HUES48 (cell line): ENCODE data around the gene ZNF32.
"Not testable (repeated sequence)": the region's sequence is repeated elsewhere in the genome, so short reads cannot be mapped to it uniquely, and the experiment has no call there.

Experiments
- H3K27ac ChIP-seq: one replicate; pipeline ENCODE4 v1.7.0; 2013; ENCODE audit warnings: low read depth, low read length, inconsistent platforms
- H3K27me3 ChIP-seq: 2 replicates; pipeline ENCODE4 v1.6.1; 2013; ENCODE audit warnings: mild to moderate bottlenecking, low read length; ENCODE audit not compliant: control insufficient read depth, insufficient read depth
- H3K36me3 ChIP-seq: 2 replicates; pipeline ENCODE4 v1.6.1; 2013; ENCODE audit warnings: low read length; ENCODE audit not compliant: control insufficient read depth, insufficient read depth
- H3K4me1 ChIP-seq: 2 replicates; pipeline ENCODE4 v1.6.1; 2013; ENCODE audit warnings: mild to moderate bottlenecking, low read length; ENCODE audit not compliant: control insufficient read depth, insufficient read depth
- H3K4me3 ChIP-seq: 2 replicates; pipeline ENCODE4 v1.5.1; 2013; ENCODE audit warnings: mild to moderate bottlenecking, low read depth, low read length
- H3K9ac ChIP-seq: 2 replicates; pipeline ENCODE4 v1.6.1; 2013; ENCODE audit warnings: mild to moderate bottlenecking, low read depth, low read length, moderate library complexity
- H3K9me3 ChIP-seq: 2 replicates; pipeline ENCODE4 v1.6.1; 2013; ENCODE audit warnings: low read length; ENCODE audit not compliant: control insufficient read depth, insufficient read depth

ZNF32 gene

DNA sequence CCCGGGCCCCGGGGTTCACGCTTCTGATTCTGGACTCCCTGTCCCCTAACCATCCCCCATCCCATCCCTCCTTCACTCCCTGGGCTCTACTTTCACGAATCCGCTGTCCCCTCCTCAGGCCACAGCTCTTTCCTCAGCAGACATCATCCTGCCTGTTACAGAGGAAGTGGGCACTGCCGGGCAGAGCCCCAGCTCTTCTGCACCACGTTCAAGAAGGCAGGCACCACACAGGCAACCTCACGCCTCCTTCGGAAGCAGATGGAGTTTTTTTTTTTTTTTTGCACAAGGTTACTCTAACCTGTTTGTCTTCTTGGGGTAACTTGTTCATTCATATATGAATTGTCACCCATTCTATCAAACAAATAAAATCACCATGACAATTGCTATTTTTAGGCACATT lies 17.9 kb upstream of the ZNF32 start:
- Histone ChIP-seq H3K4me3 (no peak overlapping the region), H3K9me3 (no peaks in the 10 kb centered on the region; the same call in 1 of the 2 replicates), H3K9ac (no peak overlapping the region), H3K27me3 (peaks cover 13% of the 10 kb centered on the region), H3K36me3 (no peaks in the 10 kb centered on the region), H3K27ac (no peak overlapping the region), H3K4me1 (no peaks in the 10 kb centered on the region)

DNA sequence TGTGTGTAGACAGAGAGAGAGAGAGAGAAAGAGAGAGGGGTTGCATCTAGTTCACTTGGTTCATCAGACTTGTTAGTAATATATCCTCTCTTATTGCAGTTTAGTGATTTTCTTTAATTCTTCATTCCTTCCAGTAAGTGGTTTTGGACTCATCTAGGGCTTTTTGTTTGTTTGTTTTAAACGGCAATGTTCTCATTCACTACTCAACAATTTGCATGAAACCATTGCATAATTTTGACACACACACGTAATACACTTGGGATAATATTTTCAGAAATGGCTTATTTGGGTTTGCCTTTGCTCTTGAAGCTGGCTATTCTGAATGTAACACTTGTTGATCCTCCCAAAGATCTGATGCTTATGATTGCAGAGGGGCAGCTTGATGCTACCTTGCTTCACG lies 16.4 kb upstream of the ZNF32 start:
- Histone ChIP-seq H3K36me3 (no peaks in the 10 kb centered on the region), H3K4me3 (no peak overlapping the region), H3K27me3 (peaks cover 9% of the 10 kb centered on the region), H3K27ac (no peak overlapping the region), H3K9me3 (no peaks in the 10 kb centered on the region; the same call in 1 of the 2 replicates), H3K9ac (no peak overlapping the region), H3K4me1 (no peaks in the 10 kb centered on the region)

DNA sequence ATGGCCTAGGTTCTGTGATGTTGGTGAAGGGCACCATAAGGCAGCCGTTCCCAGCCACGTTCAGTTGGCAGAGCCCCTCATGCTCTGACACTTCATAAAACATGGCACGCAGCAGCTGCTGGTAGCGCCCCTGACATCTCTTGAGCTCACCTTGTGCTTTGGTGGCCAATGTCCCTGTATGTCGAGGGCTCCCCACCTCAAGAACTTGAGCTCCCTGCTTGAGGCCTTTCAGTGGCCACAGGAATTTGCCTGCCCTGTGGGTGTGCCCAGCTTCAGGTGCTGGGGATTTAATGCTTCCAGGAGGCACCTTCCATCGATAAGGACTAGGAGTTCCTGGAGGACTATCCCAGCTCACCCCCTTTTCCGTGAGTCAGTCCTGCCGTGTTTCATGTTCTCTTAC lies 9.5 kb upstream of the ZNF32 start:
- H3K9ac ChIP-seq, result no peak overlapping the region
- H3K9me3 ChIP-seq, result no peaks in the 10 kb centered on the region; the same call in 1 of the 2 replicates
- no peaks in the 10 kb centered on the region for H3K4me1 ChIP-seq
- H3K27me3 ChIP-seq, result no peaks in the 10 kb centered on the region
- H3K36me3 ChIP-seq, result no peaks in the 10 kb centered on the region
- no peak overlapping the region for H3K4me3 ChIP-seq
- H3K27ac ChIP-seq, result no peak overlapping the region

DNA sequence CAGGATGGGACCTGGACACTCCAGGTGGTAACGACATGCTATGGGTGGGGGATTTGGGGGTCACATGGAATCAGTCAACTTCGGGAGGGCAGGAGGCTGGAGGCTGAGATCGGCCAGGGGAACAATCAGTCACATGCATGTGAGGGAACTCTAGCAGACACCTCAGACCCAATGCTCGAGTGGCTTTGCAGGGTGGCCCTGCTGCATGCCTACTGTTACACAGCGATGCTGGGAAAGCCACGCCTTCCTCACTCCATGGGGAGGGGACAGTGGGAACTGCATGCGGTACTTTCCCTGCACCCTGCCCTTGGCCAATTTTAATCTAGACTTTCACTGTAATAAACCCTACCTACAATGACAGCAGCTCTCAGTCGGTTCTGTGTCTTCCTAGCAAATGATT lies 6.6 kb upstream of the ZNF32 start:
- Histone ChIP-seq H3K9ac (no peak overlapping the region), H3K27ac (no peak overlapping the region)

DNA sequence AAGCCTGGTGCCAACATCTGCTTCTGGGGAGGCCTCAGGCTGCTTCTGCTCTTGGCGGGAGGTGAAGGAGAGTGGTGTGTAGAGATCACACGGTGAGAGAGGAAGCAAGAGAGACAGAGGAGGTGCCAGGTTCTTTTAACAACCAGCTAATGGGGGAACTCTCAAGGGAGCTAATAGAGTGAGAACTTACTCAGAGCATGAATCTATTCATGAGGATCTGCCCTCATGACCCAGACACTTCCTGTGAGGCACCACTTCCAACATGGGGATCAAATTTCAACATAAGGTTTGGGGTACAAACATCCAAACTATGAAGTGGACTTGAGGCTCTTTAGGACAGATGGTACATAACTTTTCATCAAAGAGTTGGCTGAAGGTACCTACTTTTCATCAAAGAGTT lies 5.1 kb upstream of the ZNF32 start:
- H3K36me3 ChIP-seq, result no peaks in the 10 kb centered on the region

More for the DNA sequence above, 6.6 kb upstream of the ZNF32 start:
- no peak overlapping the region for H3K4me3 ChIP-seq
- H3K4me1 ChIP-seq, result no peaks in the 10 kb centered on the region
- peaks cover 4% of the 10 kb centered on the region; the same call in 1 of the 2 replicates for H3K27me3 ChIP-seq
- no peaks in the 10 kb centered on the region for H3K36me3 ChIP-seq
- no peaks in the 10 kb centered on the region for H3K9me3 ChIP-seq

DNA sequence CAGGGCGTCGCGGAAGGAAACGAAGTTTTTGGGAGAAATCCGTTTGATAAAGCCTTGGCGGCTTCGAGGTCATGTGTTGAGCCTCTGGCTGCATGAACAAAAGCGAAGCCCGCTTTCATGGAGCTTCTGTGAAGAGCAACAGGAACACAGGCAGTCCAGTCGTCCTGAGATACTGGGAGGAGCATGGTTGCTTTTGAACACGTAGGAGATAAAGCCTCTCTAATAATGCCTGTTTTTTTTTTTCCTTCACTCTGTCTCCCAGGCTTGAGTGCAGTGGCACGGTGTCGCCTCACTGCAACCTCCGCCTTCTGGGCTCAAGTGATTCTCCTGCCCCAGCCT lies 473 bp upstream of the ZNF32 start:
- Histone ChIP-seq H3K4me1 (no peaks in the 10 kb centered on the region), H3K36me3 (peaks cover 19% of the 10 kb centered on the region), H3K9me3 (peaks cover 26% of the 10 kb centered on the region), H3K27me3 (peaks cover 19% of the 10 kb centered on the region), H3K4me3 (peak overlapping the region; percentile 75), H3K9ac (no peak overlapping the region), H3K27ac (no peak overlapping the region)

More for the DNA sequence above, 5.1 kb upstream of the ZNF32 start:
- H3K4me1 ChIP-seq, result no peaks in the 10 kb centered on the region
- no peaks in the 10 kb centered on the region for H3K9me3 ChIP-seq
- no peak overlapping the region for H3K4me3 ChIP-seq
- peaks cover 19% of the 10 kb centered on the region for H3K27me3 ChIP-seq
- H3K27ac ChIP-seq, result no peak overlapping the region
- H3K9ac ChIP-seq, result no peak overlapping the region

DNA sequence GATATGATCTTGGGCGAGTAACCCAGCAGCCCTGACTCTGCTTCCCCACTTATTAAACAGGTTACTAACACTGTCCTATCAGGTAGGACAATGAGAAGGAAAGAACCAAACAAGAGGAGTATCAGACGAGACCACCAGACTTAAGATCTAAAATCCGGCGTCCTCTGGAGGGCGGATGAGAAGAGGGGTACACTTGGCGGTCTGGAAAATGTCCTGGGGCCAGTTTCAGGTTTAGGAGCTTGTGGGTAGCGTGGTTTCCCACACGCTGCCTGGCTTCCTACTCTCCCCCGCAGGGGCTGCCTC lies 635 bp downstream of the ZNF32 start:
- Histone ChIP-seq H3K36me3 (peaks cover 30% of the 10 kb centered on the region), H3K27ac (no peak overlapping the region), H3K9me3 (peaks cover 37% of the 10 kb centered on the region)

DNA sequence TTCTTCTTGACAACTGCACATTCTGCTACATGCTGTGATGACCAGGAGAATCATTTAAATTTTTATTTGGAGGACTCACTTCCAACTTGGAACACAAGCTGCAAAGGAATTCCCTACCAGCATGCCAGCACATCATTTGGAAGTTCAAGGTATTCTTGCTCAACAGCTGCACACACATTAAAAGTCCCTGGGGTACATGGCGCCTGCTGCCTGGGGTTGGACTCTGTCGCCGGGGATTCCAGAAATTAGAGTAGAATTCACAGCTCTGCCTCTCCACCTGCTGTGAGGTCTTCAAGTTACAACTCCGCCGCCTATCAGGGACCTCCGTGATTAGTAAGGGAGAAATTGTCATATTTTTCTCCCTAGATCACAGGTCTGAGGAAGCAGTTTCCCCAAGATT lies 1.1 kb downstream of the ZNF32 start:
- H3K27ac ChIP-seq, result no peak overlapping the region
- H3K27me3 ChIP-seq, result peaks cover 19% of the 10 kb centered on the region
- H3K4me1 ChIP-seq, result no peaks in the 10 kb centered on the region
- H3K9me3 ChIP-seq, result peaks cover 41% of the 10 kb centered on the region
- peaks cover 32% of the 10 kb centered on the region for H3K36me3 ChIP-seq
- peak overlapping the region; percentile 75 for H3K4me3 ChIP-seq
- no peak overlapping the region for H3K9ac ChIP-seq

More for the DNA sequence above, 635 bp downstream of the ZNF32 start:
- Histone ChIP-seq H3K9ac (peak overlapping the region; percentile 61; the same call in 1 of the 2 replicates), H3K27me3 (peaks cover 19% of the 10 kb centered on the region), H3K4me1 (no peaks in the 10 kb centered on the region), H3K4me3 (peak overlapping the region; percentile 75)

DNA sequence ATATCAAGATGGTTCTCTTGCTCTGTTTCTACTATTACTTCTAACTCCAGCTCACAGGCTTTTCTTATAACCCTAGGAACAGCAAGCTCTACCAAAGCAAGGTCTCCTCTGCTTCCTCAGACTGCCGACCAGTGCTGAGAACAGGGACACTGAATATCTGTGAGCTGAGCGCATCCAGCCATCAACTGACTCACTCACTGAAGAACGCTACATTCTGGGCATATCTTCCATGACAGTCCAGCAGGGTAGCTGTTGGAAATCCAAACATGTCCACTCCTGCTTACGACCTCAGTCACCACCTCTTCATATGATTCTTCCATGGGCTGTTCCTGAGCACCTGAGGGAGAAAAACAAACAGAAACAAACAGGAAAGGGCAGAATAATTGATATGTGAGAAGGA lies 2.8 kb downstream of the ZNF32 start:
- peaks cover 32% of the 10 kb centered on the region for H3K36me3 ChIP-seq
- peaks cover 55% of the 10 kb centered on the region for H3K9me3 ChIP-seq
- H3K27ac ChIP-seq, result no peak overlapping the region
- no peak overlapping the region for H3K9ac ChIP-seq
- no peak overlapping the region for H3K4me3 ChIP-seq
- H3K27me3 ChIP-seq, result peaks cover 19% of the 10 kb centered on the region
- H3K4me1 ChIP-seq, result no peaks in the 10 kb centered on the region

DNA sequence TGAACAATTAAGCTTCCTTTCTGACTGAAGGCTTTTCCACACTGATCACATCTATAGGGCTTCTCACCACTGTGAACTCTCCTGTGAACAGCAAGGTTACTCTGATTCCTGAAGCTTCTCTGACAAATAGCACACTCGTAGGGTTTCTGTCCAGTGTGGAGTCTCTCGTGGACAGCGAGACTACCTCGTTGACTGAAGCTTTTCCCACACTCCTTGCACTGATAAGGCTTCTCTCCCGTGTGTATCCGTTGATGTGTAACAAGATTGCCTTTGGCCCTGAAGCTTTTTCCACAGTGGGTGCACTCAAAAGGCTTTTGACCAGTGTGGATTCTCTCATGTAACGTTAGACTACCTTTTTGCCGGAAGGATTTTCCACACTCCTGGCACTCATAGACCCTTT lies 4.4 kb downstream of the ZNF32 start:
- H3K36me3 ChIP-seq, result peaks cover 32% of the 10 kb centered on the region
- no peak overlapping the region for H3K27ac ChIP-seq
- peak overlapping the region; percentile 10; the same call in 1 of the 2 replicates for H3K4me3 ChIP-seq
- H3K9me3 ChIP-seq, result peaks cover 55% of the 10 kb centered on the region
- H3K4me1 ChIP-seq, result no peaks in the 10 kb centered on the region
- peaks cover 4% of the 10 kb centered on the region for H3K27me3 ChIP-seq
- H3K9ac ChIP-seq, result no peak overlapping the region

DNA sequence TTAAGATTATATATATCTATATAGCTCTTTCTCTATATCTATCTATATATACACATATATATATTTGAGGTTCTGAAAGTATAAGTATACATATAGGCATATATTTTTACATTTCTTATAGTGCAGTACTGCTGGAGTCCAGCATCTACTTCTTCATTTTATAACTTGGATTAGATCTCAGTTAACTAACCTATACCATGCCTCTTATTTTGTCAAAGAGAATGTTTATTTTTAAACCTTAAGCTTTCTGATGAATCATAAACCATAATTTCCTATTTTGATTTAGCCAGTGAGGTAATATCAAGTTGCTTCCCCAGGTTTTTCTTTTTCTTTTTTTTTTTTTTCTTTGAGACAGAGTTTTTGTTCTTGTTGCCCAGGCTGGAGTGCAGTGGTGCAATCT lies 8.1 kb downstream of the ZNF32 start:
- H3K9ac ChIP-seq, result no peak overlapping the region
- no peak overlapping the region for H3K27ac ChIP-seq
- no peaks in the 10 kb centered on the region for H3K27me3 ChIP-seq
- peaks cover 27% of the 10 kb centered on the region for H3K36me3 ChIP-seq
- no peaks in the 10 kb centered on the region for H3K4me1 ChIP-seq
- H3K9me3 ChIP-seq, result peaks cover 58% of the 10 kb centered on the region
- no peak overlapping the region for H3K4me3 ChIP-seq

DNA sequence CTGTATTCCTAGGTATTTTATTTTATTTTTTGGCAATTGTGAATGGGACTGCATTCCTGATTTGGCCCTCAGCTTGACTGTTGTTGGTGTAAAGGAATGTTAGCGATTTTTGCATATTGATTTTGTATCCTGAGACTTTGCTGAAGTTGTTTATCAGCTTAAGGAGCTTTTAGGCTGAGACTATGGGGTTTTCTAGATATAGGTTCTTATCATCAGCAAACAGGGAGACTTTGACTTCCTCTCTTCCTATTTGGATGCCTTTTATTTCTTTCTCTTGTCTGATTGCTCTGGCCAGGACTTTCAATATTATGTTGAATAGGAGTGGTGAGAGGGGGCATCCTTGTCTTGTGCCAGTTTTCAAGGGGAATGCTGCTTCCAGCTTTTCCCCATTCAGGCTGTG lies 12.9 kb downstream of the ZNF32 start:
- not testable (repeated sequence) for H3K4me3 ChIP-seq, H3K27me3 ChIP-seq, H3K9ac ChIP-seq, H3K36me3 ChIP-seq, H3K4me1 ChIP-seq, H3K27ac ChIP-seq
- peaks cover 31% of the 10 kb centered on the region for H3K9me3 ChIP-seq
